ENCODE results near the gene SLIT1. TPM values are rescaled to one million over a fixed set of nuclear protein-coding genes. Genes with fewer than 3 reads are reported as not detected.

SLIT1 gene
- under 1 TPM; under 0.01 to 0.78 (median 0.15) TPM for total RNA-seq

- no peaks in the 10 kb centered on the region for H3K27me3 ChIP-seq
- peaks cover 7 to 20% of the 10 kb centered on the region in 2 donors for H3K4me1 ChIP-seq
- peak; percentile 12 to 18 for DNase-seq
- intact Hi-C loops (cut with DNase I), result no loop called here
- no peaks in the 10 kb centered on the region for H3K9me3 ChIP-seq
- 1 to 2% methylated on average over 13 to 22 of the region's 74 CpGs for WGBS, 2 donors
- H3K4me3 ChIP-seq (replicated peaks in 1 of 3), result peak within 1 kb of the TSS in 1 of 3 donors; percentile 8
- no peak within 1 kb of the TSS for H3K27ac ChIP-seq
- TF ChIP-seq POLR2A (IDR thresholded peaks at IDR 0.05) (no peak), CTCF (IDR thresholded peaks at IDR 0.05) (no peak)
- H3K36me3 ChIP-seq, result no peaks in the 10 kb centered on the region
Observed at GRCh38 chr10:97185326-97186058, at the start of gene SLIT1. SLIT1 (minus strand) TSS chr10:97185959; CDS start chr10:97185674, 285 bp downstream.

GRCh38 chr10:97235353-97235752 is 49.6 kb upstream of the SLIT1 start:
- TF ChIP-seq POLR2A (IDR thresholded peaks at IDR 0.05) (no peak), CTCF (IDR thresholded peaks at IDR 0.05) (no peak)
- WGBS, 2 donors, result 94 to 95% methylated on average over 4 of the region's 4 CpGs
- Histone ChIP-seq H3K27me3 (no peaks in the 10 kb centered on the region), H3K9me3 (no peaks in the 10 kb centered on the region), H3K4me3 (replicated peaks in 1 of 3) (no peak overlapping the region), H3K27ac (no peak overlapping the region), H3K4me1 (no peaks in the 10 kb centered on the region), H3K36me3 (no peaks in the 10 kb centered on the region)
- intact Hi-C loops (cut with DNase I), result no loop called here
- no peak for DNase-seq

- H3K9me3 ChIP-seq, result no peaks in the 10 kb centered on the region
- intact Hi-C loops (cut with DNase I), result no loop called here
- TF ChIP-seq POLR2A (IDR thresholded peaks at IDR 0.05), result no peak
- peak in 4 of 6 experiments; percentile 23 to 60 (median 54) for TF ChIP-seq CTCF (IDR thresholded peaks at IDR 0.05)
- H3K36me3 ChIP-seq, result no peaks in the 10 kb centered on the region
- DNase-seq, result no peak
- H3K27me3 ChIP-seq, result no peaks in the 10 kb centered on the region
- no peak overlapping the region for H3K4me3 ChIP-seq (replicated peaks in 1 of 3)
- H3K4me1 ChIP-seq, result no peaks in the 10 kb centered on the region
- 47 to 51% methylated on average over 1 of the region's 1 CpG for WGBS, 2 donors
- no peak overlapping the region for H3K27ac ChIP-seq
Observed at GRCh38 chr10:97234400-97234799, 48.6 kb upstream of the SLIT1 start.

GRCh38 chr10:97230146-97230545 is 44.4 kb upstream of the SLIT1 start:
- TF ChIP-seq CTCF (IDR thresholded peaks at IDR 0.05), result no peak
- no peak for TF ChIP-seq POLR2A (IDR thresholded peaks at IDR 0.05)
- H3K27ac ChIP-seq, result no peak overlapping the region
- H3K9me3 ChIP-seq, result no peaks in the 10 kb centered on the region
- WGBS, 2 donors, result 93 to 98% methylated on average over 1 of the region's 1 CpG
- DNase-seq, result no peak
- no peak overlapping the region for H3K4me3 ChIP-seq (replicated peaks in 1 of 3)
- H3K36me3 ChIP-seq, result no peaks in the 10 kb centered on the region
- intact Hi-C loops (cut with DNase I), result no loop called here
- no peaks in the 10 kb centered on the region for H3K27me3 ChIP-seq
- H3K4me1 ChIP-seq, result no peaks in the 10 kb centered on the region

- TF ChIP-seq CTCF (IDR thresholded peaks at IDR 0.05) (no peak), POLR2A (IDR thresholded peaks at IDR 0.05) (no peak)
- intact Hi-C loops (cut with DNase I), result no loop called here
- WGBS, 2 donors, result 92 to 94% methylated on average over 1 of the region's 1 CpG
- H3K36me3 ChIP-seq, result no peaks in the 10 kb centered on the region
- H3K4me1 ChIP-seq, result no peaks in the 10 kb centered on the region
- no peaks in the 10 kb centered on the region for H3K9me3 ChIP-seq
- H3K4me3 ChIP-seq (replicated peaks in 1 of 3), result no peak overlapping the region
- no peak overlapping the region for H3K27ac ChIP-seq
- no peaks in the 10 kb centered on the region for H3K27me3 ChIP-seq
- no peak for DNase-seq
Observed at GRCh38 chr10:97229322-97230015, 43.7 kb upstream of the SLIT1 start.

Data from thyroid gland (tissue), 4 donors.